Fibroblast of skin of scalp (primary cell): Measurements from ENCODE around the gene MTFMT.
A peak's percentile ranks its signal among the peaks of the same experiment; 100 is the strongest.

Source experiments
- DNase-seq: peaks from one replicate; pipeline ENCODE4 v3.0.0-alpha.2; 2013

Gene MTFMT

DNA sequence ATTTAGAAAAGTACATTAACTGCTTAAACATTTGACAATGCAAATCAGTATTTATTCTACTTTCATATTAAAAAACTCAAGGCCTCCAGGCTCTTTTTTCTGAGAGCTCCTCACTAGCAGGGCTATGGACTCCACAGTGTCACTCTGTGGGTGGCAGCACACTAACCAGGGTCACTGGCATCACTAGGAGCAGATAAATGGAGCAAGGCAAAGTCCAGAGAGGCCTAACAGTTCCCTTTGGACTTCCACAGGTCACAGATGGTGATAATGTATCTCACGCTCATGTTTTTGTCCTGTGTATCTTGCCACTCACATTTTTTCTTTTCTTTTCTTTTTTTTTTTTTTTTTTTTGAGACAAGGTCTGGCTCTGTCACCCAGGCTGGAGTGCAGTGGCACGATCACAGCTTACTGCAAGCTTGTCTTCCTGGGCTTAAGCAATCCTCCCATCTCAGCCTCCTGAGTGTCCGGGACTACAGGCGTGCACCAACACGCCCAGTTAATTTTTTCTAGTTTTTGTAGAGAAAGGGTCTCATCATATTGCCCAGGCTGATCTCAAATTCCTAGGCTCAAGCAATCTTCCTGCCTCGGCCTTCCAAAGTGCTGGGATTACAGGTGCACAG, 47.5 kb downstream of the MTFMT start:
- DNase-seq: no peak

DNA sequence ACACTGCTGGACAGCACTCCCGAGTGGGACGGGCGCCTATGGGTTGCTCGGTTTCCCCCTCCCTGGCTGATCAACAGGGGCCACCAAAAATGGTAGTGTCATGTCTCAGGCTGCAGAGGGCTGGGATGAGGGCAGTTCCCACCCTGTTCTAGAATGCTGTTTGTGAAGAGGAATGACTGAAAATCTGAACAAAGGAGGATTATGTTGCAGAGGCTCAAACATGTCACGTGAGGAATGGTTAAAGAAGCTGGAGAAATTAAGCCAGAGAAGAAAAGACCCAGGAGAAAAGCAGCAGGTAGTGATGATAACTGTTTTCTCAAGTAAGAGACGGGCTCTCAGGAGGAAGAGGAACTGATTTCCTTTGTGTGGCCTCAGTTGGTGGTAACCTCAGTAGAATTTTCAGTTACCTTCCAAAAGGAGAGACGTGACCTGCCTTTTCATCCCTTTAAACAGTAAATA, 50.2 kb downstream of the MTFMT start:
- DNase-seq: no peak

DNA sequence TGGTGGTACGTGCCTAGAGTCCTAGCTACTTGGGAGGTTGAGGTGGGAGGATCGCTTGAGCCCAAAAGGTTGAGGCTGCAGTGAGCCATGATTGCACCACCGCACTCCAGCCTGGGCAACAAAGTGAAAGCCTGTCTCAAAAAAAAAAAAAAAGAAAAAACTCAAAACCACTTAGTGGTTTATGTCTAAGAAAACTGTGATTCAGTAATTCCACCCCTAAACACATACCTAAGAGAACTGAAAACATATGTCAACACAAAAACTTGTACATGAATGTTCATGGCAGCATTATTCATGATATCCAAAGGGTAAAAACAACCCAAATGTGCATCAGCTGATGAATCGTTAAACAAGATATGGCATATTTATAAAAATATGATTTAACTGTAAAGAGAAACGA, 54.0 kb downstream of the MTFMT start:
- DNase-seq: peak; percentile 38

DNA sequence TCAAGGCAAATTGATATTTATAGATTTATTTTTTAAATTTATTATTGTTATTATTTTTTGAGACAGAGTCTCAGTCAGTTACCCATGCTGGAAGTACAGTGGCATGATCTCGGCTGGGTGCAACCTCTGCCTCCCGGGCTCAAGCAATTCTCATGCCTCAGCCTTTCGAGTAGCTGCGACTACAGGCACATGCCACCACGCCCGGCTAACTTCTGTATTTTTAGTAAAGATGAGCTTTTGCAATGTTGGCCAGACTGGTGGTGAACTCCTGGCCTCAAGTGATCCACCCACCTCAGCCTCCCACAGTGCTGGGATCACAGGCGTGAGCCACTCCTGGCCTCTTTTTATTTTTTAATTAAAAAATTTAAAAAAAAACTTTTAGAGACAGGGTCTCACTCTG, 58.7 kb downstream of the MTFMT start:
- no peak for DNase-seq

DNA sequence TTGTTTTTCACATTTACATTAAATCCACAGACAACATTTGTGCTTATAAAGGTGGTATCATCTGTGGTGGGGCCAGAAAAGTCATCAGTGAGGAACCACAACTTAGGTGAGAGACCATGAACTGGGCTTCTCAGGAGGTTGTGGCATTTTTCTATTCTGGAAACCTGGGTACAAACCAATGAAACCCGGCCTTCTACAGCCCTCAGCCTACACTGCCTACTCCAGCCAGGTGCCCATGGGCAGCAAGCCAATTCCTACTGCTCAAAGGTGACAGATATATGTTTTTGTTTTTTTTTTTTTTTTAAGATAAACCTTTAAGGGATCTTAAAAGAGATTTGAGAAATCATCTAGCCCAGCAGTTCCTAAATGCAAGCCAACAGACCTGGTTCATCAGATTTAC, 60.0 kb downstream of the MTFMT start:
- no peak for DNase-seq

DNA sequence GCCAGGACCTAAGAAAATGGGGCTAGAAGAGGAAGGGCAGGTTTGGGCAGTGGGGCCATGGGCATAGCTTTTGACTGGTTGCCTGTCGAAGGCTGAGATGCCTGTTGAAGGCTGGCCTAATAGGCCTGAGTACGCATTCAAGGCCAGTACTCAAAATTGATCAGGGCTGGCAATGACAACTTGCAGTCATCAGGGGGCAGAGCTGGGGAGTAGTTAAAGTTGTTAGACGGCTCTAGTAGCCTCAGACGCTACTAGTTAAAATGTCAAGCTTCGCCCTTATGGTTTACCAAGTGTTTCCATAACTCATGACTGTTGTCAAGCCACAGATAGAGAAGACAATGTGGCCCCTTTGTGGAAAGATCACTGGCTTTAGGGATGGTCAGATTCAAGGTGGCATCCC, 68.4 kb downstream of the MTFMT start:
- DNase-seq: no peak

DNA sequence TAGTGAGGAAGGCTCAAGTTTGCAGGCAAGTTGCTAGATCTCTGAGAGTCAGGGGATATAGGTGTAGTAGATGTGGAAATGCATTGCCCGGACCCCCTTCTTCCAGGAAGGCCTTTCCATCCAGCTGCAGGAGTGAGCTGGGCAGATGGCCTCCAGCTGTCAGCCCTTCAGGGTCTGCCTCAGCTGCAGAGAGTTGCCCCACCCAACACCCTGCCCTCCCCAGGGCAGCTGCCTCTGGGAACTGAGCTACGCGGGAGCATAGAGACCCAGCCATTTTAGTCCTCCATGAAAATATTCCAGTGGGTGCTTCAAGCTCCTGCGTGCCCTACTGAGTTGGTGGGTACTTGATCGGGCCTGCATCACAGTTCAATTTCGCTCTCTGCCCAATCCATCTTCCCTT, 69.3 kb downstream of the MTFMT start:
- no peak for DNase-seq

DNA sequence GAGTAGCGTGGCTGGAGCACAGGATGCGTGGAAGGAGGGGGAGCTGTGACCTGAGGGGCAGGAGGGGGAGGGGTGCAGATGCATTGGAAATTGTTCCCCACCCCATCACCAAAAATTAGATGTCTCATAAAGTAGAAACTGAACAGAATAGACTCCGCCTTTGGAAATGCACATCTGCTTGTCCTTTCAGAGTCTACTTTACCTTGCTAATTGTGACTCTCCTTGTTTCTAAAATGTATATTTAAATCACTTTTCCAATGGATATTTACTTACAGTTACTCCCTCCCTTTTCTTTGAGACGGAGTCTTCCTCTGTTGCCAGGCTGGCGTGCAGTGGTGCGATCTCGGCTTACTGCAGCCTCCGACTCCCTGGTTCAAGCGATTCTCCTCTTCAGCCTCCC, 70.3 kb downstream of the MTFMT start:
- DNase-seq: no peak

DNA sequence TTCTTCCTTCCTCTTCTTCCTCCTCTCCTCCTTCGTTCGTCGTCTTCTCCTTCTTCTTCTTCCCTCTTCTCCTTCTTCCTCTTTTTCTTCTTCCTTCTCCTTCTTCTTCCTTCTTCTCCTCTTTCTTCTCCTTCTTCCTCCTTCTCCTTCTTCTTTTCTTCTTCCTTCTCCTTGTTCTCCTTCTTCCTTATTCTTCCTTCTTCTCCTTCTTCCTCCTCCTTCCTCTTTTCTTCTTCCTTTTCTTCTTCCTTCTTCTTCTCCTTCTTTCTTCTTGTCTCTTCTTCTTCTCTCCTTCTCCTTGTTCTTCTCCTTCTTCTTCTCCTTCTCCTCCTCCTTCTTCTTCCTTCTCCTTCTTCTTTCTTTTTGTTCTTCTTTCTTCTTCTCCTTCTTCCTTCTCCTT, 75.0 kb downstream of the MTFMT start:
- no peak for DNase-seq

DNA sequence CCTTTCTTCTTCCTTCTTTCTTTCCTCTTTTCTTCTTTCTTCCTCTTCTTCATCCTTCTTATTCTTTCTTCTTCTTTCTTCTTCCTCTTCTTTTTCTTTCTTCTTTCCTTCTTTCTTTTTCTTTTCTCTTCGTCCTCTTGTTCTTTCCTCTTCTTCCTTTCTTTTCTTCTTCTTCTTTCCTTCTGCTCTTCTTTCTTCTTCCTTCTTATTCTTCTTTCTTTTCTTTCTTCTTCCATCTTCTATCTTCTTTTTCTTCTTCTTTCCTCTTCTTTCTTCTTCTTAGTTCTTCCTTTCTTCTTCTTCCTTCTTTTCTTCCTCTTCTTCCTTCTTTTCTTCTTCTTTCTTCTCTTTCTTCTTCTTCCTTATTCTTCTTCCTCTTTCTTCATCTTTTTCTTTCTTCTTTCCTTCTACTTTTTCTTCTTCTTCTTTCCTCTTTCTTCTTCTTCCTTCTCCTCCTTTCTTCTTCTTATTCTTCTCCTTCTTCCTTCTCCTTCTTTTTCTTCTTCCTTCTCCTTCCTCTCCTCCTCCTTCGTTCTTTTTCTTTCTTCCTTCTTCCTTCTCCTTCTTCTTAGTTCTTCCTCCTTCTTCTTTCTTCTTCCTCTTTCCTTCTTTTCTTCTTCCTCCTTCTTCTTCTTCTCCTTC, 77.5 kb downstream of the MTFMT start:
- no peak for DNase-seq
